ENCODE results near the gene BTRC.

BTRC gene

DNA sequence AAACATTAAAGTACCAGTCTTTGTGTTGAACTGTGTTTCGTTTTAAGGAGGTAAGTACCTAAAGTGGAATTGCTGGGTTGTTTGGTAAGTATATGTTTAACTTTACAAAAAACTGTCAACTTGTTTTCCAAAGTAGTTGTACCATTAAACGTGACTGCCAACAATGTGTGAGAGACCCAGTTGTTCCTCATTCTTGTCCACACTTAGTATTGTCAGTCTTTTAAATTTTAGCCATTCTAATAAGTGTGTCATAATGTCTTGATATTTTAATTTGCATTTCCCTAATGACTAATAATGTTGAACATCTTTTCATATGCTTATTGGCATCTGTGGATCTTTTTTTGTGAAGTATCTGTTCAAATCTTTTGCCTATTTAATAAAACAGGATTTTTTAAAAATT, 159.8 kb downstream of the BTRC start:
- peaks cover 0 to 6% of the 10 kb centered on the region in 2 donors for H3K9me3 ChIP-seq (ENCODE audit: control insufficient read depth in 1 of 2, low read length in 2 of 2)
- no peak overlapping the region for H3K4me3 ChIP-seq (ENCODE audit: low read depth in 1 of 2, low read length in 2 of 2)
- H3K4me1 ChIP-seq (ENCODE audit: control insufficient read depth in 1 of 2, insufficient read depth in 2 of 2, low read length in 2 of 2), result no peaks in the 10 kb centered on the region
- no peaks in the 10 kb centered on the region for H3K36me3 ChIP-seq (ENCODE audit: control insufficient read depth in 1 of 2, insufficient read depth in 2 of 2, low read length in 2 of 2)
- H3K27me3 ChIP-seq (ENCODE audit: control insufficient read depth in 1 of 2, insufficient read depth in 2 of 2, low read length in 2 of 2), result no peaks in the 10 kb centered on the region
- no peak overlapping the region for H3K27ac ChIP-seq (ENCODE audit: low read depth, low read length)
- H3K9ac ChIP-seq (ENCODE audit: low read depth in 1 of 2, low read length in 2 of 2), result no peak overlapping the region

DNA sequence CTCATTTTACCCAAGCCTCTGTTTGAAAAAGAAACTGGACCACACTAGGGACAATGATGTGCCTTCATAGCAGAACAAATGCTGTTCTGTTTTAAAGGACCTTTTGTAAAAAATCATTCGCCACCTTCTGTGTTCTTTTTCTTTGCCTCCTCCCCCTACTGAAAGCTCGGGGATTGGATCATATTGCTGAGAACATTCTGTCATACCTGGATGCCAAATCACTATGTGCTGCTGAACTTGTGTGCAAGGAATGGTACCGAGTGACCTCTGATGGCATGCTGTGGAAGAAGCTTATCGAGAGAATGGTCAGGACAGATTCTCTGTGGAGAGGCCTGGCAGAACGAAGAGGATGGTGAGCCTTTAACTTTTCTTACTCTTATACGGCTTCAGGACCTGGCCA, 171.9 kb downstream of the BTRC start:
- Histone ChIP-seq H3K27me3 (ENCODE audit: control insufficient read depth in 1 of 2, insufficient read depth in 2 of 2, low read length in 2 of 2) (no peaks in the 10 kb centered on the region), H3K9ac (ENCODE audit: low read depth in 1 of 2, low read length in 2 of 2) (no peak overlapping the region), H3K27ac (ENCODE audit: low read depth, low read length) (no peak overlapping the region), H3K4me1 (ENCODE audit: control insufficient read depth in 1 of 2, insufficient read depth in 2 of 2, low read length in 2 of 2) (no peaks in the 10 kb centered on the region), H3K36me3 (ENCODE audit: control insufficient read depth in 1 of 2, insufficient read depth in 2 of 2, low read length in 2 of 2) (peaks cover 0 to 5% of the 10 kb centered on the region in 2 donors), H3K4me3 (ENCODE audit: low read depth in 1 of 2, low read length in 2 of 2) (no peak overlapping the region), H3K9me3 (ENCODE audit: control insufficient read depth in 1 of 2, low read length in 2 of 2) (no peaks in the 10 kb centered on the region)

DNA sequence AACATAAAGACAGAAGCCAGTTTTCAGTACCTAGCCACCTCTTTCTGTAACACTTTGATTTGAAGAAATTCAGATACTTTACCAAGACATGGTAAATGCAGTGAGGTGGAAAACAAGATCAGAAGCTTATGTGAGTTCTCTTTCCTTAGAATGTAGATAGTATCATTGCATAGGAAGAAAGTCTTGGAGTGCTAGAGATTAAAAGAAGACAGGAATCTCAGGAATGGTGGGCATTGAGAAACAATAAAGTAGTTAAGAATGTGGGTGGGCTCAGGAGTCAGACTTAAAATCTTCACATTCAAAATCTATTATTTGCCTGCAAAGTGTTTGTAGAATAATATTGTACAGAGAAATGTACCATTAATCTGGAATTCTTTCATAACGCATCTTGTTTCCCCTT, 175.2 kb downstream of the BTRC start:
- no peaks in the 10 kb centered on the region for H3K4me1 ChIP-seq (ENCODE audit: control insufficient read depth in 1 of 2, insufficient read depth in 2 of 2, low read length in 2 of 2)
- no peak overlapping the region for H3K4me3 ChIP-seq (ENCODE audit: low read depth in 1 of 2, low read length in 2 of 2)
- H3K27me3 ChIP-seq (ENCODE audit: control insufficient read depth in 1 of 2, insufficient read depth in 2 of 2, low read length in 2 of 2), result no peaks in the 10 kb centered on the region
- peaks cover 6 to 18% of the 10 kb centered on the region in 2 donors for H3K36me3 ChIP-seq (ENCODE audit: control insufficient read depth in 1 of 2, insufficient read depth in 2 of 2, low read length in 2 of 2)
- H3K9me3 ChIP-seq (ENCODE audit: control insufficient read depth in 1 of 2, low read length in 2 of 2), result no peaks in the 10 kb centered on the region
- H3K9ac ChIP-seq (ENCODE audit: low read depth in 1 of 2, low read length in 2 of 2), result no peak overlapping the region
- no peak overlapping the region for H3K27ac ChIP-seq (ENCODE audit: low read depth, low read length)

DNA sequence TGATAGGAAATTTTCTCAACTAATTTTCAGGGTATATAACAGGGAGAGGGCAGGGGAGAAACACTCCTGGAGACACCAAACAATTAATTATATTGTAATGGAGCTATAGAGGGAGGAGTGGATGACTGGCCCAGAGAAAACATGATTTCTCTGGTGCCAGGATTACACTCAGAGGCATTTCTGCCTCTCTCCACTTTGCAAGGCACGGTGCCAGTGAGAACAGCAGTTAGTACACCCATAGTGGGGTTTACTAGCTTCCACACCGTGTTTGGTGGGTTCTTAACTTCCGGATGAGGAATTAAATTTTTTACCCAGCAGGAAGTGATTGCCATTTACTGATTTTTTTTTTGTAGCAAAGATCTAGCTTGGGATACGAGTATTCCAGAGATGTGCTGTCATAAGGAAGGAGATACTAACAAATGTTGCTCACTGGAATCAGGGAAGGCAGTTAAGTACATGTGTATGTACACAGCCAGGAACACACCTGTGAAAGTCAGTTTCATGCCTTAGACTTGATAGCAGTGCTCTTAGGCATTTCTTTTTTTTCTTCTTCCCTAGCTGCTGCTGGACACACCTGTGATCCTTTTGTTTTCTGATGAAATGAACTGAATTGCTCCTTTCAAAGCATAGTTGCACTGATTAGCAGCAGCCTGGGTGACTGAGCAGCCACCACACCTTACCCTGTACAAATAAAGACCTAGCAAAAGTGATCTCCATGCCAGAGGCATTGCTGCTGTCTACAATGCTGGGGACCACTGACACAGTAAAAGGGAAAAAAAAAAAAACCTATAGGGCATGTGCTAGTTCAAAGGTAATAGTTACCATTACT, 176.0 kb downstream of the BTRC start:
- Histone ChIP-seq H3K4me1 (ENCODE audit: control insufficient read depth in 1 of 2, insufficient read depth in 2 of 2, low read length in 2 of 2) (no peaks in the 10 kb centered on the region), H3K27me3 (ENCODE audit: control insufficient read depth in 1 of 2, insufficient read depth in 2 of 2, low read length in 2 of 2) (no peaks in the 10 kb centered on the region), H3K36me3 (ENCODE audit: control insufficient read depth in 1 of 2, insufficient read depth in 2 of 2, low read length in 2 of 2) (peaks cover 6 to 23% of the 10 kb centered on the region in 2 donors), H3K9me3 (ENCODE audit: control insufficient read depth in 1 of 2, low read length in 2 of 2) (no peaks in the 10 kb centered on the region), H3K4me3 (ENCODE audit: low read depth in 1 of 2, low read length in 2 of 2) (no peak overlapping the region), H3K9ac (ENCODE audit: low read depth in 1 of 2, low read length in 2 of 2) (no peak overlapping the region), H3K27ac (ENCODE audit: low read depth, low read length) (no peak overlapping the region)

DNA sequence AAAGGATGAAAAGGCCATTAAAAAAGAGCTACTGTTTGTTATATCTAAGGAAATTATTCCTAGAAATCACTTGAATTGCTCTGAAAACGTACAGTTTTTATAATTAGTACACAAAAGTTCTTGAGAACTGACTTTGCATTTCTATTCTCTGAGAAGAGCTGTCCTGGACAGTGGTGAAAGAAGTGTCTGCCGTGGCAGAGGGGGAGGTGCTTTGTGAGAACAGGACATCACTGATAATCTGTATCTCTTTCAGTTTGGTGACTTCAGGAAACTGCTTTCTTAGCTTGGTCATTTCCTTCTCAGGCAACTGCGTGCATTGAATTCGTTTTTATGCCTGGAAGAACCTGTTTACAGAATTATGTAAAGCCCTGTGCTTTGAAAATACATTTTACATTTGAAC, 182.0 kb downstream of the BTRC start:
- Histone ChIP-seq H3K9ac (ENCODE audit: low read depth in 1 of 2, low read length in 2 of 2) (no peak overlapping the region), H3K27me3 (ENCODE audit: control insufficient read depth in 1 of 2, insufficient read depth in 2 of 2, low read length in 2 of 2) (no peaks in the 10 kb centered on the region), H3K36me3 (ENCODE audit: control insufficient read depth in 1 of 2, insufficient read depth in 2 of 2, low read length in 2 of 2) (peaks cover 9 to 27% of the 10 kb centered on the region in 2 donors), H3K4me3 (ENCODE audit: low read depth in 1 of 2, low read length in 2 of 2) (no peak overlapping the region), H3K4me1 (ENCODE audit: control insufficient read depth in 1 of 2, insufficient read depth in 2 of 2, low read length in 2 of 2) (no peaks in the 10 kb centered on the region), H3K9me3 (ENCODE audit: control insufficient read depth in 1 of 2, low read length in 2 of 2) (no peaks in the 10 kb centered on the region), H3K27ac (ENCODE audit: low read depth, low read length) (no peak overlapping the region)

DNA sequence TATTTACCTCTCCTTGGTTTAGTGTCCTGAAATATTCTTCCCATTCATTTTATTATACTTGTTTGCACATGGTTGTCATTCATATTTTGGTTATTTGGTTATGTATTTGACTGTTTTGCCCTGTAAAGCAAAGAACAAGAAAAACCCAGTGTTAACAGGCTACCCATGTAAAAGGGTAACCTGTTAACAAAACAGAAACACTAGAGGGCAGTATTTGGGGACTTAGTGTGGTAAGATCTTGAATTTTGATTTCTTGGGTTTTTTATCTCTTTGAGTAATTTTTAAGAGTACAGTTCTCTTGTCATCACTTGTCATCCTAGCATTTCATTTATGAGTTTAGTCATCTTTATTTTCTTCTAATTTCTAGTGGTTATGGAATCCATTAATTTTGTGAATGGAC, 182.8 kb downstream of the BTRC start:
- peaks cover 9 to 27% of the 10 kb centered on the region in 2 donors for H3K36me3 ChIP-seq (ENCODE audit: control insufficient read depth in 1 of 2, insufficient read depth in 2 of 2, low read length in 2 of 2)
- no peak overlapping the region for H3K27ac ChIP-seq (ENCODE audit: low read depth, low read length)

DNA sequence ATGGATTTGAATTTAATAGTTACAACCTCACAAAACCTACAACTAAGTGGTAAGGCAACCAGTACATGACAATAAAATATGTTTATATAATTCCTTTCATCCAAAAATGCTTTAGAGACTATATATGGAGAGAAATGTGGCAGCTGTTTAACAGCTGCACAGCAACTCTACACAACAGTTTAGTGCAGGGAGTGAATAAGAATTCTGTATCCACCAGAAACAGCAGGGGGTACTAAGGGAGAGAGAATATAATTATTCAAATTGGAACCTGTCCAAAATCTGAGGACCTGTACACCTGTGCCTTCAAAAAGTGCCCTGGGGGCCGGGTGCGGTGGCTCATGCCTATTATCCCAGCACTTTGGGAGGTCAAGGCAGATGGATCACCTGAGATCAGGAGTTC, 184.5 kb downstream of the BTRC start:
- H3K4me1 ChIP-seq (ENCODE audit: control insufficient read depth in 1 of 2, insufficient read depth in 2 of 2, low read length in 2 of 2), result no peaks in the 10 kb centered on the region
- no peak overlapping the region for H3K27ac ChIP-seq (ENCODE audit: low read depth, low read length)
- H3K36me3 ChIP-seq (ENCODE audit: control insufficient read depth in 1 of 2, insufficient read depth in 2 of 2, low read length in 2 of 2), result peaks cover 5 to 16% of the 10 kb centered on the region in 2 donors
- no peak overlapping the region for H3K4me3 ChIP-seq (ENCODE audit: low read depth in 1 of 2, low read length in 2 of 2)
- H3K9ac ChIP-seq (ENCODE audit: low read depth in 1 of 2, low read length in 2 of 2), result no peak overlapping the region
- H3K9me3 ChIP-seq (ENCODE audit: control insufficient read depth in 1 of 2, low read length in 2 of 2), result no peaks in the 10 kb centered on the region
- no peaks in the 10 kb centered on the region for H3K27me3 ChIP-seq (ENCODE audit: control insufficient read depth in 1 of 2, insufficient read depth in 2 of 2, low read length in 2 of 2)

More for the DNA sequence above, 182.8 kb downstream of the BTRC start:
- Histone ChIP-seq H3K4me1 (ENCODE audit: control insufficient read depth in 1 of 2, insufficient read depth in 2 of 2, low read length in 2 of 2) (no peaks in the 10 kb centered on the region), H3K9ac (ENCODE audit: low read depth in 1 of 2, low read length in 2 of 2) (no peak overlapping the region), H3K27me3 (ENCODE audit: control insufficient read depth in 1 of 2, insufficient read depth in 2 of 2, low read length in 2 of 2) (no peaks in the 10 kb centered on the region), H3K9me3 (ENCODE audit: control insufficient read depth in 1 of 2, low read length in 2 of 2) (no peaks in the 10 kb centered on the region), H3K4me3 (ENCODE audit: low read depth in 1 of 2, low read length in 2 of 2) (no peak overlapping the region)

DNA sequence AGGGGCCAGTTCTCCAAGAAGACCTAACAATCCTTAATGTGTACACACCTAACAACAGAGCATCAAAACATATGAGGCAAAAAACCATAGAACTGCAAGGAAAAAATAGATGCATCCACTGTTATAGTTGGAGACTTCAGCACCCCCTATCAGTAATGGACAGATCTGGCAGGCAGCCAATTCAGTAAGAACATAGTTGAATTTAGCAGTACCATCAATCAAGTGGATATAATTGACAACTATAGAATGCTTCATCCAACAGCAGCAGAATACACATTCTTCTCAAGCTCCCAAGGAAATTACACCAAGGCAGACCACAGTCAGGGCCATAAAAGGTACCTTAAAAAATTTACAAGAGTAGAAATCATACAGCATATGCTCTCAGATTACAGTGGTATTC, 191.9 kb downstream of the BTRC start:
- Histone ChIP-seq H3K27ac (ENCODE audit: low read depth, low read length) (no peak overlapping the region), H3K9ac (ENCODE audit: low read depth in 1 of 2, low read length in 2 of 2) (no peak overlapping the region), H3K36me3 (ENCODE audit: control insufficient read depth in 1 of 2, insufficient read depth in 2 of 2, low read length in 2 of 2) (no peaks in the 10 kb centered on the region), H3K4me1 (ENCODE audit: control insufficient read depth in 1 of 2, insufficient read depth in 2 of 2, low read length in 2 of 2) (no peaks in the 10 kb centered on the region), H3K27me3 (ENCODE audit: control insufficient read depth in 1 of 2, insufficient read depth in 2 of 2, low read length in 2 of 2) (no peaks in the 10 kb centered on the region), H3K9me3 (ENCODE audit: control insufficient read depth in 1 of 2, low read length in 2 of 2) (no peaks in the 10 kb centered on the region), H3K4me3 (ENCODE audit: low read depth in 1 of 2, low read length in 2 of 2) (no peak overlapping the region)

DNA sequence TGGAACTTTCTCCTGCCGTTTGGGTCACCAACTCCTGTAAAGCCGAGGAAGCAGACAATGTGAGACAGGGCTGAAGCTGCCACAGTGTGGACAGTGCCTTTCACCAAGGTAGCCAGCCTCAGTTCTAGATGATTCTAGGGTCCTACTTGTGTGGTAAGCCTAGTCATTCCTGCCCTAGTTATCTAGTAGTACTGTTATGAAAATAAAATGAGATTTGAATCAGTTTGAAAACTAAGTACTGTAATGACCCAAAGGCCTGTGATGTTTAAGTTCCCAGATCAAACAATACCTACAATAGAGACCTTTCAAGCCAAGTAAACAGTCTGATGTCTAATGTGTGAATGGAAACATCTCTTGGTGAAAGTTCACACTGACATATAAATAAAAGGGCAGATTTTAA, 197.0 kb downstream of the BTRC start:
- Histone ChIP-seq H3K36me3 (ENCODE audit: control insufficient read depth in 1 of 2, insufficient read depth in 2 of 2, low read length in 2 of 2) (peaks cover 0 to 14% of the 10 kb centered on the region in 2 donors), H3K27me3 (ENCODE audit: control insufficient read depth in 1 of 2, insufficient read depth in 2 of 2, low read length in 2 of 2) (no peaks in the 10 kb centered on the region), H3K27ac (ENCODE audit: low read depth, low read length) (no peak overlapping the region), H3K9ac (ENCODE audit: low read depth in 1 of 2, low read length in 2 of 2) (no peak overlapping the region), H3K9me3 (ENCODE audit: control insufficient read depth in 1 of 2, low read length in 2 of 2) (no peaks in the 10 kb centered on the region), H3K4me3 (ENCODE audit: low read depth in 1 of 2, low read length in 2 of 2) (no peak overlapping the region), H3K4me1 (ENCODE audit: control insufficient read depth in 1 of 2, insufficient read depth in 2 of 2, low read length in 2 of 2) (no peaks in the 10 kb centered on the region)

DNA sequence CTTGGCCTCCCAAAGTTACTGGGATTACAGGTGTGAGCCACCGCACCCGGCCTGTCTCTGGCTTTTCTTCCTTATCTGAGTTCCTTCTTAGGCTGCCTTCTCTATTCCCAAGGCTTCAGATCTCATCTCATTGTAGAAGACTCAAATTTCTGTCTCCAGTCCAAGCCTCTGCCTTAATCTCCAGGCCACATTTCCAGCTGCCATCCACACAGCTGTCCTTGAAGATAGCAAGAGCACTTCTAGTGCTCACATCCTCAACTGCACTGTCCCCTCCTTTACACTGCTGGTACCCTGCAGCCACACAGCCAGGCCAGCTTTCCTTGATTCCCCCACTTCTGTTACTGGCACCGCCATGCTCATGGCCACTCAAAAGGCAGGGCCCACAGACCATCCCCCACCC, 198.5 kb downstream of the BTRC start:
- Histone ChIP-seq H3K27me3 (ENCODE audit: control insufficient read depth in 1 of 2, insufficient read depth in 2 of 2, low read length in 2 of 2) (no peaks in the 10 kb centered on the region), H3K9ac (ENCODE audit: low read depth in 1 of 2, low read length in 2 of 2) (no peak overlapping the region), H3K36me3 (ENCODE audit: control insufficient read depth in 1 of 2, insufficient read depth in 2 of 2, low read length in 2 of 2) (peaks cover 0 to 14% of the 10 kb centered on the region in 2 donors), H3K4me3 (ENCODE audit: low read depth in 1 of 2, low read length in 2 of 2) (no peak overlapping the region), H3K9me3 (ENCODE audit: control insufficient read depth in 1 of 2, low read length in 2 of 2) (no peaks in the 10 kb centered on the region), H3K4me1 (ENCODE audit: control insufficient read depth in 1 of 2, insufficient read depth in 2 of 2, low read length in 2 of 2) (no peaks in the 10 kb centered on the region), H3K27ac (ENCODE audit: low read depth, low read length) (no peak overlapping the region)

All from duodenal mucosa (tissue), 2 donors.